ENCODE measurements around the gene SMPD4.
"Not testable (repeated sequence)": the region's sequence is repeated elsewhere in the genome, so short reads cannot be mapped to it uniquely, and the experiment has no call there.

DNA sequence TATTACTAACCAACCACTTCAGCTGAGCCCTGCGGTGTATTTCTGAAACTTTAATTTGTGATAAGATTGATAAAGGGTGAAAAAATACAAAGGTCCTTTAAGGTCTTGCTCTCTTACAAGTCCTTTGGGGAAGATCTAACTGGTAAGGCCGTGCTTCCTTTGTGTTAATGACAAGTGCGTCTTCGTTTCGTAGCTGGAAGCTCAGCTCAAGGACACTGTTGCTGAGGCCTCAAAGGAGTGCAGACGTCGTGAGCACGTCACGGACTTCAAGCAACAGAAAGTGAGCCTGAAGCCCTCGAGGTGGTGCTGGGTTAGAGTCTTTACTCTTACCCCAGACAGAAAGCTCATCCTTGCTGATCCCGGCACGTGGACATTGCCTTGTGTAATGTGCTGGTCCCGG, 25.6 kb upstream of the SMPD4 start:
- not testable (repeated sequence) for TF ChIP-seq CTCF (IDR thresholded peaks at IDR 0.05; ENCODE audit: insufficient read depth, low read length, poor library complexity, severe bottlenecking); EZH2phosphoT487 (conservative IDR thresholded peaks at IDR 0.05; ENCODE audit: low read length)
